ENCODE data around the gene SMIM3. TPM values are rescaled to one million over a fixed set of nuclear protein-coding genes. Genes with fewer than 3 reads are reported as not detected.

SMIM3 gene
- total and polyA plus RNA-seq, 10 of the 15 experiments (the other 5 are each of a cell fraction or from before 2014, with no cell fraction given), result 1.0 to 14.3 (median 7.7) TPM

GRCh38 chr5:150734579-150735384 lies 43.8 kb upstream of the SMIM3 start (continued):
- TF ChIP-seq, protein P1, sequence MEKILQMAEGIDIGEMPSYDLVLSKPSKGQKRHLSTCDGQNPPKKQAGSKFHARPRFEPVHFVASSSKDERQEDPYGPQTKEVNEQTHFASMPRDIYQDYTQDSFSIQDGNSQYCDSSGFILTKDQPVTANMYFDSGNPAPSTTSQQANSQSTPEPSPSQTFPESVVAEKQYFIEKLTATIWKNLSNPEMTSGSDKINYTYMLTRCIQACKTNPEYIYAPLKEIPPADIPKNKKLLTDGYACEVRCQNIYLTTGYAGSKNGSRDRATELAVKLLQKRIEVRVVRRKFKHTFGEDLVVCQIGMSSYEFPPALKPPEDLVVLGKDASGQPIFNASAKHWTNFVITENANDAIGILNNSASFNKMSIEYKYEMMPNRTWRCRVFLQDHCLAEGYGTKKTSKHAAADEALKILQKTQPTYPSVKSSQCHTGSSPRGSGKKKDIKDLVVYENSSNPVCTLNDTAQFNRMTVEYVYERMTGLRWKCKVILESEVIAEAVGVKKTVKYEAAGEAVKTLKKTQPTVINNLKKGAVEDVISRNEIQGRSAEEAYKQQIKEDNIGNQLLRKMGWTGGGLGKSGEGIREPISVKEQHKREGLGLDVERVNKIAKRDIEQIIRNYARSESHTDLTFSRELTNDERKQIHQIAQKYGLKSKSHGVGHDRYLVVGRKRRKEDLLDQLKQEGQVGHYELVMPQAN (conservative IDR thresholded peaks at IDR 0.05), result no peak
- 0 out of 2 replicates have a peak, but pooled peaks have one; percentile 36 for TF ChIP-seq CBX5 (IDR thresholded peaks at IDR 0.05; ENCODE audit: low read depth)
- TF ChIP-seq SIN3A (IDR thresholded peaks at IDR 0.05; ENCODE audit: low read depth, low read length), result no peak
- TF ChIP-seq PRDM15 (CRISPR knock-in tag; IDR thresholded peaks at IDR 0.05), result no peak
- TF ChIP-seq, protein P2, sequence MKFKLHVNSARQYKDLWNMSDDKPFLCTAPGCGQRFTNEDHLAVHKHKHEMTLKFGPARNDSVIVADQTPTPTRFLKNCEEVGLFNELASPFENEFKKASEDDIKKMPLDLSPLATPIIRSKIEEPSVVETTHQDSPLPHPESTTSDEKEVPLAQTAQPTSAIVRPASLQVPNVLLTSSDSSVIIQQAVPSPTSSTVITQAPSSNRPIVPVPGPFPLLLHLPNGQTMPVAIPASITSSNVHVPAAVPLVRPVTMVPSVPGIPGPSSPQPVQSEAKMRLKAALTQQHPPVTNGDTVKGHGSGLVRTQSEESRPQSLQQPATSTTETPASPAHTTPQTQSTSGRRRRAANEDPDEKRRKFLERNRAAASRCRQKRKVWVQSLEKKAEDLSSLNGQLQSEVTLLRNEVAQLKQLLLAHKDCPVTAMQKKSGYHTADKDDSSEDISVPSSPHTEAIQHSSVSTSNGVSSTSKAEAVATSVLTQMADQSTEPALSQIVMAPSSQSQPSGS (IDR thresholded peaks at IDR 0.05; ENCODE audit: low read length), result 0 out of 2 replicates have a peak, but pooled peaks have one; percentile 19
- no peak for TF ChIP-seq FOXK2 (IDR thresholded peaks at IDR 0.05)
- TF ChIP-seq MEF2B (IDR thresholded peaks at IDR 0.05; ENCODE audit: partially characterized antibody, poor library complexity, severe bottlenecking), result peak; percentile 93
- no peak for TF ChIP-seq NFIC (IDR thresholded peaks at IDR 0.05; ENCODE audit: low read depth, low read length)
- TF ChIP-seq ZZZ3 (IDR thresholded peaks at IDR 0.05; ENCODE audit: control insufficient read depth, insufficient read length, low read depth), result no peak
- no peak for TF ChIP-seq MEF2A (IDR thresholded peaks at IDR 0.05; ENCODE audit: insufficient read depth, low read depth, low read length)
- TF ChIP-seq JUND (IDR thresholded peaks at IDR 0.05; ENCODE audit: low read depth, low read length), result no peak
- no peak for TF ChIP-seq TCF12 (IDR thresholded peaks at IDR 0.05; ENCODE audit: low read depth, low read length)
- TF ChIP-seq SMAD5 (IDR thresholded peaks at IDR 0.05; ENCODE audit: low read depth), result no peak
- no peak for TF ChIP-seq CHD4 (IDR thresholded peaks at IDR 0.05)
- no peak for TF ChIP-seq CHD2 (IDR thresholded peaks at IDR 0.05; ENCODE audit: borderline replicate concordance, low read depth, low read length)
- no peak for TF ChIP-seq NR2C2 (IDR thresholded peaks at IDR 0.05; ENCODE audit: borderline replicate concordance, control insufficient read depth, insufficient read length, low read depth)
- TF ChIP-seq BCLAF1 (IDR thresholded peaks at IDR 0.05), result no peak
- TF ChIP-seq KDM1A (IDR thresholded peaks at IDR 0.05; ENCODE audit: borderline replicate concordance), result no peak
- TF ChIP-seq CEBPB (IDR thresholded peaks at IDR 0.05; ENCODE audit: borderline replicate concordance in 1 of 2, low read depth in 2 of 2, low read length in 2 of 2), result no peak
- TF ChIP-seq LARP7 (IDR thresholded peaks at IDR 0.05), result no peak

Measured in GM12878 (cell line).